GM13977 (cell line): Measurements from ENCODE around the gene FBXO3.
A peak's percentile ranks its signal among the peaks of the same experiment; 100 is the strongest.
"Not testable (repeated sequence)": the region's sequence is repeated elsewhere in the genome, so short reads cannot be mapped to it uniquely, and the experiment has no call there.

Source experiments
- DNase-seq: peaks from one replicate; pipeline ENCODE4 v3.0.0; 2012; ENCODE audit warnings: low spot score
- in situ Hi-C: fragments of 300-500 bp; cut with MboI; formaldehyde crosslinking; loops from one replicate; pipeline ENCODE4 v1.12.0; 2022; ENCODE audit warnings: low sequenced_read_pairs, low pct_unique_long_range_greater_than_20kb, mixed read lengths, inconsistent platforms; ENCODE audit not compliant: unreplicated experiment
- TF ChIP-seq, protein P1 (sequence below): IDR thresholded peaks from 2 replicates; pipeline ENCODE4 v1.5.1; 2012; ENCODE audit warnings: mild to moderate bottlenecking, control low read depth; ENCODE audit not compliant: insufficient read depth; ENCODE audit errors: extremely low read depth, missing control alignments

FBXO3 gene, protein sequence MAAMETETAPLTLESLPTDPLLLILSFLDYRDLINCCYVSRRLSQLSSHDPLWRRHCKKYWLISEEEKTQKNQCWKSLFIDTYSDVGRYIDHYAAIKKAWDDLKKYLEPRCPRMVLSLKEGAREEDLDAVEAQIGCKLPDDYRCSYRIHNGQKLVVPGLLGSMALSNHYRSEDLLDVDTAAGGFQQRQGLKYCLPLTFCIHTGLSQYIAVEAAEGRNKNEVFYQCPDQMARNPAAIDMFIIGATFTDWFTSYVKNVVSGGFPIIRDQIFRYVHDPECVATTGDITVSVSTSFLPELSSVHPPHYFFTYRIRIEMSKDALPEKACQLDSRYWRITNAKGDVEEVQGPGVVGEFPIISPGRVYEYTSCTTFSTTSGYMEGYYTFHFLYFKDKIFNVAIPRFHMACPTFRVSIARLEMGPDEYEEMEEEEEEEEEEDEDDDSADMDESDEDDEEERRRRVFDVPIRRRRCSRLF

DNA sequence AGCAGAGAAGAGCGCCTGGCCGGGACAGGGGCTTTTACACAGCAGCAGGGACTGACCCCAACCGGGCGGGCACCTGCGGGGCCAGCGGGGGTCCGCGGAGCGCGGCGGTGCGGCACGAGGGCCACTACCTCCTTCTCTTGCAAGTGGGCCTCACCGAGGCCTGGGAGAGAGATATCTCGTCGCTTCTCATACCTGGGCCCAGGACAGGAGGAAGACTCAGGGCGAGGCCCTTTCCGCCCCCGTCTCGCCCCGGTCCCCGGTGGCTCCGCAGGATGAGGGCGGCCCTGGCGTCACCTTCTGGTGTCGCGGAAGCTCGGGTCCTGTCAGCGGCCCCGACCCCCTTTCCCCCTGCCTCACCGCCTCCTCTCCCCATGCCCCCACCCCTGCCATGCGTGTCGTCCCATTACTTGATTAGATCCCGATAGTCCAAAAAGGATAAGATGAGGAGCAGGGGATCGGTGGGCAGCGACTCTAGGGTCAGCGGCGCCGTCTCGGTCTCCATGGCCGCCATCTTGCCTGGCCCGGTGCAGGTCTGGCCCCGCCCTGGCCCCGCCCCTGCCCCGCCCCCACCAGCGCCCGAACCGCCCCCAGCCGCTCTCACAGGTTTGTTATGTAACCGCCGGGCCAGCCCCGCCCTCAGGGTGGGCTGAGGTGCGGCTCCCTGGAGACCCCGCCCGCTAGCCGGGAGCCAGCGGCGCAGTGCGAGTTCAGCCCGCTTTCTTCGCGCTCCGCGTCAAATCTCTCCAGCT is at the start of gene FBXO3:
Gene FBXO3 (minus strand): TSS at position 534 of the 749 bp plus-strand sequence. CDS start 23 bp downstream, at position 511.
- DNase-seq, result peak; percentile 98
- in situ Hi-C loops, result no loop called here
- TF ChIP-seq, protein P1, sequence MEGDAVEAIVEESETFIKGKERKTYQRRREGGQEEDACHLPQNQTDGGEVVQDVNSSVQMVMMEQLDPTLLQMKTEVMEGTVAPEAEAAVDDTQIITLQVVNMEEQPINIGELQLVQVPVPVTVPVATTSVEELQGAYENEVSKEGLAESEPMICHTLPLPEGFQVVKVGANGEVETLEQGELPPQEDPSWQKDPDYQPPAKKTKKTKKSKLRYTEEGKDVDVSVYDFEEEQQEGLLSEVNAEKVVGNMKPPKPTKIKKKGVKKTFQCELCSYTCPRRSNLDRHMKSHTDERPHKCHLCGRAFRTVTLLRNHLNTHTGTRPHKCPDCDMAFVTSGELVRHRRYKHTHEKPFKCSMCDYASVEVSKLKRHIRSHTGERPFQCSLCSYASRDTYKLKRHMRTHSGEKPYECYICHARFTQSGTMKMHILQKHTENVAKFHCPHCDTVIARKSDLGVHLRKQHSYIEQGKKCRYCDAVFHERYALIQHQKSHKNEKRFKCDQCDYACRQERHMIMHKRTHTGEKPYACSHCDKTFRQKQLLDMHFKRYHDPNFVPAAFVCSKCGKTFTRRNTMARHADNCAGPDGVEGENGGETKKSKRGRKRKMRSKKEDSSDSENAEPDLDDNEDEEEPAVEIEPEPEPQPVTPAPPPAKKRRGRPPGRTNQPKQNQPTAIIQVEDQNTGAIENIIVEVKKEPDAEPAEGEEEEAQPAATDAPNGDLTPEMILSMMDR, result no peak

DNA sequence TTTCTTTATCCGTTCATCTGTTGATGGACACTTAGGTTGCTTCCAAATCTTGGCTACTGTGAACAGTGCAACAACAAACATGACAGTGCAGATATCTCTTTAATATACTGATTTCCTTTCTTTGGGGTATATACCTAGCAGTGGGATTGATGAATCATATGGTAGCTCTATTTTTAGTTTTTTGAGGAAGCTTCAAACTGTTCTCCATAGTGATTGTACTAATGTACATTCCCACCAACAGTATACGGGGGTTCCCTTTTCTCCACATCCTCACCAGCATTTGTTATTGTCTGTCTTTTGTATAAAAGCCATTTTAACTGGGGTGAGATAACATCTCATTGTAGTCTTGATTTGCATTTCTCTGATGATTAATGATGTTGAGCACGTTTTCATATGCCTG is 48.7 kb upstream of the FBXO3 start:
- DNase-seq, in situ Hi-C loops: not testable (repeated sequence)

DNA sequence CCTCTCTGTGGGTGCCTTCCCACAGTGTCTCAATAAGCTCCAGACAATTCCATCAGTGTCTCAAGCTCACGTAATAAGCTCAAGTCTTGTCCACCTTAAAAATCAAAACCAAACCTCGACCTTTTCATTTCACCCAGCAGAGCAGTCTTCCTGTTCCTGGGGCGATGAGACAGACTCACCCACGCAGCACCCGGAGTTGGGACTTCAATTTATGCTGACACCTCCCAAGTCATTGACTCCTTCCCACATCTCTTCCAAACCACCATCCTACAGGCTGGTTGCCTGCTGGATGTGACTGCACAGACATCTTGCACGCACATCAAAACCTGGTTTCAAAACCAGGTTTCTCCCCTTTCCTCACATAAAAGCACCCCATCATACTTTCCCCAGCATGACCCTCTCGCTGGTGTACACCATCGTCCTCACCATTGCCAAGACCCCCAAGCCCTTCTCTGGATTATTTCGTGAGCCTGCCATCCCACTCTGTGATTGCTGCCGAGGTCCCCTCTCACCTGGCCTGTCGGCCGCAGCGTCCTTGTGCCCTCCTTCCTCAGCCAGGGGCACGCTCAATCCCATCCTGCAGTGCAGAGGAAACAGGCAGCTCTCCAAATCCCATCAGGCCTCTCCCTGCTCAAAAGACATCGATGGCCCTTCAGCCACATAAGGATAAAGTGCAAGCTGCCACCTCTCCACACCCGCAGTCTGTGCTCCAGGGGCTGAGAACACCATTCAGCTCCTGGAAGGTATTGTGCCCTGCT is 45.1 kb upstream of the FBXO3 start:
- DNase-seq, result no peak
- in situ Hi-C loops, result no loop called here

DNA sequence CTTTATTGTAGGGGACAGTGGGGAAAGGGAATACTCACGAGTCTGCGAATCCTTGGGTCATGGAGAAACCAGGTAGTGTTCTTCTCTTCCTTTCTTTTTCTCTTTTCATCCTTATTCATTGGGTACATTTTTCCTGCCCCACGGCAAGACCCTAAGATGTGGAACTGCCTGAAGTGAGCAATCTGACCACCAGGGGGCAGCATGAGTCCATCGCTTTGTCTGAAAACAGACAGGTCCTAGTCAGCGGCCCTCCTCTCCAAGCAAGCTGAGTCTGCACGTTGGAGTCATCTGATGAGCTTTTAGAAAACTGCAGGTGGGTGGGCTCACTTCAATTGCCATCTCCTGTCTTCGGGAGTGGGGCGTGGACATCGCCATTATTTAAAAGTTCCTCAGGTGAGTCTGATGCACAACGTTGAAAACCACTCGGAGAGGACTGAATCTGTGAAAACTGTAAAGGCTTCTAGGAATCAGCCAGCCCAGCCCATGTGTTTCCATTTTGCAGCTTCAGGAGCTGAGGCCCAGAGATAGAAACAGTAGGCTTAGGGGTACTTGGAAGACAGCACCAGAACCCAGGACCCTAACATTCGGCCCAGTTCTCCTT is 34.0 kb upstream of the FBXO3 start:
- in situ Hi-C loops, result no loop called here
- TF ChIP-seq, protein P1, result peak; percentile 92
- peak; percentile 71 for DNase-seq

More for the DNA sequence above, 45.1 kb upstream of the FBXO3 start:
- TF ChIP-seq, protein P1, result no peak

DNA sequence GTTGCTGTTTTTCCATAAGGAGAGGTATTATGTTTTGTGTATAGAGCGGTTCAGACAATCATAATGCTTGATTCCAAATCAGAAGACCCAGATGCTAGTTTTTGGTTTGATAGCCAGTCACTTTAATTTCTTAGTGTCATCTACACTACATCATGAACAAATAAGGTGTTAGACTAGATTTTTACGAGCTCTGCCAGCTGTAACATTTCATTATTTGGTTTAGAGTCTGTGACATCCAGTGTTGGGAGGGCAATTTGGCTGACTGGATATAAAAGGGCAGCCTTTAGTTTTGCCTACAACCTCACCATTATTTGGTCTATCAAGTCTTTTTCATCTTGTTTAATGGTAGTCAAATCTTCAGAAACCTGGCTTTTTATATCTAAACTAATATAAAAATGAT is 30.2 kb upstream of the FBXO3 start:
- in situ Hi-C loops, result no loop called here
- DNase-seq, result no peak
- TF ChIP-seq, protein P1, result no peak

DNA sequence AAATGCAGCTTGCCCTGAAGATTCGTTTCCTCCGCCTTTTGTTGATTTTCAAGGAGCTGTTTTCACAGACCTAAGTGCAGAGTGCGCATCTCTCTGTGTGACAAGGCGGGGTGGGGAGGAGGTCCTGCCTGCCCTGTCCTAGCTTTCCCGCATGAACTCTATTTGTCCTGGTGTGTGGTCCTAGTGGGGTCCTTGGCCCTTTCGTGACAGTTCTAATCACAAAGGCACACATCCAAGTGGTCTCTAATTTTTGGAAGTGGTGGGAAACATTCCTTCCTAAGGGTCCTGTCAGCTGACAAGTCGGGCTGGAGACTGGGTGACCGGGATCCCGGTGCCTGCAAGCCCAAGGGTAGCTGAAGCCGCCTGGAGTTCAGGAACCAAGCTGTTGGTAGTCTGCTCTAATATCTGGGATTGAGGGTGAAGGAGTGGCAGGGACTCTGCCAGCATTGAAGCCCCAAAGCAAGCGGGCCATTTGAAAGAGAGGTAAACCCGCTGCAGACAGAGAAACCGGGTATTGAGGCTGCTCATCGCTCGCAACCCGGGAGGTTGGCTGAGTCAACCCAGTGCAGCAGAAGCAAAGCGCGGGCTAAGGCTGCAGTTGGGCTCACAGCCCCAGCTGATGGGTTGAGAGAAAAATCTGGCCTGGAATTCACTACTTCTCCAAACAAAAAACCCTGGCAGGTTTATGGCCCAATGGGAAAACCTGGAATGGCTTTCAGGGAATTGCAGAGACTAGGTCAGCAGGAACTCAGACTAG is 28.1 kb upstream of the FBXO3 start:
- DNase-seq, result no peak
- TF ChIP-seq, protein P1, result no peak
- in situ Hi-C loops, result no loop called here
